Sigmoid colon (tissue), 4 donors: ENCODE results near the gene ADAMTS17.

ENCODE experiments used
- CTCF ChIP-seq, 4 experiments: fragments of 450-650 bp in 3 of 4; fragments of 200-600 bp in 1 of 4; IDR thresholded peaks; one replicate each; pipeline ENCODE4 v1.5.1; 2016 to 2019; ENCODE audit warnings: antibody characterized with exemption in 4 of 4, mild to moderate bottlenecking in 3 of 4, moderate library complexity in 2 of 4
- EP300 ChIP-seq, 4 donors: sonication (generic); formaldehyde crosslinking; IDR thresholded peaks; one replicate each; pipeline ENCODE4 v1.6.1; 2017; ENCODE audit warnings: antibody characterized with exemption in 4 of 4
- POLR2A ChIP-seq, 2 donors: fragments of 450-650 bp; IDR thresholded peaks; one replicate each; pipeline ENCODE4 v1.6.1; 2016; ENCODE audit warnings: antibody characterized with exemption in 2 of 2, mild to moderate bottlenecking in 2 of 2, moderate library complexity in 2 of 2

- TF ChIP-seq CTCF (IDR thresholded peaks at IDR 0.05): no peak
- TF ChIP-seq POLR2A (IDR thresholded peaks at IDR 0.05): no peak
- no peak for TF ChIP-seq EP300 (IDR thresholded peaks at IDR 0.05)
These were observed 343.1 kb downstream of the ADAMTS17 start for GRCh38 chr15:99998661-99999101.
